Tibial nerve (tissue), 4 donors: ENCODE results near the gene DCBLD2.
"Not testable (repeated sequence)": the region's sequence is repeated elsewhere in the genome, so short reads cannot be mapped to it uniquely, and the experiment has no call there.

Experiments used
- CTCF ChIP-seq, 5 experiments: fragments of 200-600 bp in 3 of 5; fragments of 450-650 bp in 2 of 5; sonication (generic) in 3 of 5; IDR thresholded peaks; one replicate each; pipeline ENCODE4 v1.5.1; 2016 to 2019; ENCODE audit warnings: antibody characterized with exemption in 5 of 5, mild to moderate bottlenecking in 3 of 5, moderate library complexity in 2 of 5
- EP300 ChIP-seq, 2 donors: sonication (generic); formaldehyde crosslinking; IDR thresholded peaks; one replicate each; pipeline ENCODE4 v1.6.1; 2017; ENCODE audit warnings: antibody characterized with exemption in 2 of 2, mild to moderate bottlenecking in 1 of 2
- POLR2A ChIP-seq, 2 donors: fragments of 450-650 bp; IDR thresholded peaks; one replicate each; pipeline ENCODE4 v1.6.1; 2017; ENCODE audit warnings: antibody characterized with exemption in 2 of 2, mild to moderate bottlenecking in 2 of 2, moderate library complexity in 2 of 2

- TF ChIP-seq CTCF, EP300, POLR2A (IDR thresholded peaks at IDR 0.05): not testable (repeated sequence)
Observed at GRCh38 chr3:98857971-98858370, 43.5 kb downstream of the DCBLD2 start.
